NCI-H82 treated with DMSO at 0.1 percent for 48 hours (cell line): Measurements from ENCODE around the gene GAB4.
"Not testable (repeated sequence)": the region's sequence is repeated elsewhere in the genome, so short reads cannot be mapped to it uniquely, and the experiment has no call there.

Source experiments
- DNase-seq: peaks from one replicate; lab custom pipeline; 2025; ENCODE audit not compliant: unreplicated experiment; lab: John Stamatoyannopoulos, UW

Gene GAB4

DNA sequence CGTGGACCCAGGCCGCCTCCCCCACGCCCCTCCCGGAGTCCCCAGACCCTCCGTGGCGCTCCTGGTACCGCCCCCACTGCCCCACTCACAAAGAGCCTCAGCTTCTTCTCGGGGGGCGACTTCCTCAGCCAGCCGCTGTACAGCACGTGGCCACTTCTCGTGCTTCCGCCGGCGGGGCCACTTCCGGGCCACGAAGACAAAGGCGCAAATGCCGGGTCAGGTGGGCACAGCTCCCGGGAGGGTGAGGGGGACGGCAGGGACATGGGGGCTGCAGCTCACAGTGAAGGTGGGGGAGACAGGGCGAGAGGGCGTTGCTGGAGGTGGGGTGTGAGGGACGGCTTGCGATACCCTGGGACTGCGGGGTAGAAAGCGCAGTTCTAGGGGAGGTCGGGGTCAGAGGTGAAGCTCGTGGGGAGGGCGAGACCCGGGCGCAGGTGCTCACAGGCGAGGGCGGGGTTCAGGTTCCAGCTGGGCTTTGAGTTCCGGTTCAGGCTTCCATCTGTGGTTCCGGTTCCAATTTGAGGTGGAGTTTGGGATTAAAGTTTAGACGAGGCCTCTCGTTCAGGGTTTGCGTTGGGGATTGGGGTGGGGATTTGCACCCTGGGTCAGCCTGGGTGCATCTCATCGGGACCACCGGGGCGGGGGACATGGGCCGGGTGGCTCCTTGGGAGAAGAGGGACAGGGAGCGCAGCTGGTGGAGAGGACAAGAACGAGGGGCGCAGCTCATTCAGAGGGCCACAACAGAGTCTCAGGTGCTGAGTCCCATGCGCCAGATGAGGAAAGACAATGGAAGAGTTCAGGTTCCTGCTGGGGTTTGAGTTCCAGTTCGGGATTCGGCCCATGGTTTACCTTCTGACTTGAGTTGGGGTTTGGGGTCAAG lies at the start of gene GAB4:
GAB4 (minus strand) TSS at position 371 of the 880 bp plus-strand sequence; CDS start at position 263, 108 bp downstream.
- DNase-seq: no peak

DNA sequence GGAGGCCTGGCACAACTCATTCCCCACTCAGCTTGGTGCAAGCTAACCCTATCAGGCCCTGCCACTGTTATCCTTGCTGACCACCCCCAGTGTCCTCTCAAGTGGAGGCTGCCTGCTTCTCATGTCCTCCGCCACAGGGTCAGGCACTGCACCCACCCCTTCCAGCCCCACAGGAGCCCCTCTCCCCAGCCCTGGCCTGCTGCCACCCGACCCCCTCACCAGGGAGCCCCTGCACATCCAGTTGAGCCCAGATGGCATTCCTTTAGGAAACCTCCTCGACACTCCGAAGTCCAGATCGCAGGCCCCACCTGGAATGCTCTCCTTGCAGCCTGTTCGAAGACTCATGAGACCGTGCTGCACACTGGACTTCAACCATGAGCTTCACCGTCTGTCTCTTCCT lies 48.8 kb upstream of the GAB4 start:
- DNase-seq: no peak

- no peak for DNase-seq
Observed at GRCh38 chr22:17056058-17056457, 48.0 kb upstream of the GAB4 start.

- DNase-seq: no peak
Observed at GRCh38 chr22:17047656-17048055, 39.6 kb upstream of the GAB4 start.

DNA sequence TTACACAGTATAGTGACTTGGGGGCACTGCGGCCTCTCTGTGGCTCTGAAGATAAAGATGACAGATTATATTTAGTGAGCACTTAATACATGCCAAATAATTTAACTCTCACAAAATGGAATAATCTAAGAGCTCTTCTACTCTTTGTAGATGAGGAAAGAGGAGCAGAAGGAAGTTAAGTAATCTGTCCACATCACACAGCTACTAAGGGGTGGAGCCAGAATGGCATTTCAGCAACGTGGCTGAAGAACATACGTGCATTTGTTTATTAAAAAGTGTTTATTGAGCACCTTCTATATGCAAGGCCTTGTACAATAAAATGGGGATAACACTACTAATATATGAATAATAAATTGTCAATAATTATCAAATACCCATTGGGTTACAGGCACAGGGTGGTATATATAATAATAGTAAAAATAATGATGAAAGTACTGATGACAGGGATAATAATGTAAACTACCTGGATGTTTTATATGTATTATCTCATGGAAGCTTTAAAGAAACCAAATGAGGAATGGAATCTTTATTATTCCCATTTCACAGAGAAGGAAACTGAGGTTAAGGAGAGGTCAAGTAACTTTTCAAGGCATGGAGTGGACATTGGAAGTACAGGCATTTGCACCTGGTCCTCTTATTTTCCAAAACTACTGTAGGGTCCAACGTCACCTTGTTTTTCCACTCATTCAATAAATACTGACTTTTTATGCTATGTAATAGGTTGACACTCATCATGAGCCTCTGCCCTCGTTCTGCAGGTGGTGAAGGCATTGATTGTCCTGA lies 38.7 kb upstream of the GAB4 start:
- no peak for DNase-seq

DNA sequence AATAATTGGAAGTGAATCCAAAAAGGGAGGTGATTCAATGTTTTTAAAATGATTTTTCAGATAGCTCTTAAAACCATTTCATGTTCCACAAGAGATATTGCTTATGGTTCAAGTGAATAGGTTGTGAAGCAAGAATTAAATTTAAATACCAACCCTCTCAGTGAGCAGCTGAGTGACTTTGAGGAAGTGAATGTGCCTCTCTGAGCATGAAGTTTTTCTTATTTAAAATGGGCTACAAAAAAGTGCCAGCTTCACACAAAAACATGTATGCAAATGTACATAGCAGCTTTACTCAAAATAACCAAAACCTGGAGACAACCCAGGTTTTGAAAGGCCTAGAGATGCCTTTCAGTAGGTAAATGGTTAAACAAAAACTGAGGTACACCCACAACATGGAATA lies 35.5 kb upstream of the GAB4 start:
- no peak for DNase-seq

GRCh38 chr22:17036842-17037711 lies 29.1 kb upstream of the GAB4 start:
- DNase-seq: not testable (repeated sequence)

- not testable (repeated sequence) for DNase-seq
Observed at GRCh38 chr22:17035976-17036841, 28.2 kb upstream of the GAB4 start.

- DNase-seq: no peak
Observed at GRCh38 chr22:17035246-17035645, 27.2 kb upstream of the GAB4 start.

GRCh38 chr22:17034532-17034931 lies 26.5 kb upstream of the GAB4 start:
- DNase-seq: not testable (repeated sequence)

DNA sequence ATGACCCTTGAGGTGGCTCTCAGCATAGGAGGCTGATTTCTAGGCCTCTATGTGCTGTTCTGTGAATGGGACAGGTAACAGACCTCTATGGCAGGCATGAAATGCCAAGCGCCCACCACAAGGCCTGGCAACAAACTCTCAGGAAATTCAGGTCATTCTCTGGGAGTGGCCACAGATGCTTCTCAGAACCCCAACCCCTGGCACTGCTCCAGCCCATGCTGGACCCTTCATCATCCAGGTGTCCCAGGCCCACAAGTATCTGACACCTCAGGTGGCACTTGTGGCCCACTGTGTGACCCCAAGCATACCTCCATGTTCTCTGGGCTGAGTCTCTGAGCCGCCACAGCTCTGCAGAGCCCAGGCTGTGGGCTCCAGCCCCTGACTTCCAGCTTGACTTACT lies 24.3 kb upstream of the GAB4 start:
- DNase-seq: not testable (repeated sequence)

DNA sequence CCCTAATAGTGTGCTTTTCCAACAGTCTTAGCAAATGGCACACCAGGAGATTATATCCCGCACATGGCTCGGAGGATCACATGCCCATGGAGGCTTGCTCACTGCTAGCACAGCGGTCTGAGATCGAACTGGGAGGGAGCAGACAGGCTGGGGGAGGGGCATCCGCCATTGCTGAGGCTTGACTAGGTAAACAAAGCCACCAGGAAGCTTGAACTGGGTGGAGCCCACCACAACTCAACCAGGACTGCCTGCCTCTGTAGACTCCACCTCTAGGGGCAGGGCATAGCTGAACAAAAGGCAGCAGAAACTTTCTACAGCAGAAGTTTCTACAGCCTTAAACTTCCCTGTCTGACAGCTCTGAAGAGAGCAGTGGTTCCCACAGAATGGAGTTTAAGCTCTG lies 16.4 kb upstream of the GAB4 start:
- not testable (repeated sequence) for DNase-seq

- not testable (repeated sequence) for DNase-seq
Observed at GRCh38 chr22:17015552-17015951, 7.5 kb upstream of the GAB4 start.

DNA sequence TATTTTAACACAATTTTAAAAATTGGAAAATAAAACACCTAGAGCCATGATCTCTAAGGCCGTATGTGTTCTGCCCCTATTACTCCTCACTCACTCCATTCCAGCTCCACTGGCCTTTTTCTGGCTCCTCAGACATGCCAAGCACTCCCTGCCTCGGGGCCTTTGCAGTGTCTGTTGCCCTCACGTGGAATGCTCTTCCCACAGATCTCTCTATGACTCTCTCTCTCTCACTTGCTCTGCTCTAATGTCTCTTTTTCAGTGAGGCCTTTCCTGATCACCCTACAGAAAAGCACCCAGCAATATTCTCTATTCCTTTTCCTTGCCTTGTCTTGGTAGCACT lies 6.0 kb upstream of the GAB4 start:
- not testable (repeated sequence) for DNase-seq

DNA sequence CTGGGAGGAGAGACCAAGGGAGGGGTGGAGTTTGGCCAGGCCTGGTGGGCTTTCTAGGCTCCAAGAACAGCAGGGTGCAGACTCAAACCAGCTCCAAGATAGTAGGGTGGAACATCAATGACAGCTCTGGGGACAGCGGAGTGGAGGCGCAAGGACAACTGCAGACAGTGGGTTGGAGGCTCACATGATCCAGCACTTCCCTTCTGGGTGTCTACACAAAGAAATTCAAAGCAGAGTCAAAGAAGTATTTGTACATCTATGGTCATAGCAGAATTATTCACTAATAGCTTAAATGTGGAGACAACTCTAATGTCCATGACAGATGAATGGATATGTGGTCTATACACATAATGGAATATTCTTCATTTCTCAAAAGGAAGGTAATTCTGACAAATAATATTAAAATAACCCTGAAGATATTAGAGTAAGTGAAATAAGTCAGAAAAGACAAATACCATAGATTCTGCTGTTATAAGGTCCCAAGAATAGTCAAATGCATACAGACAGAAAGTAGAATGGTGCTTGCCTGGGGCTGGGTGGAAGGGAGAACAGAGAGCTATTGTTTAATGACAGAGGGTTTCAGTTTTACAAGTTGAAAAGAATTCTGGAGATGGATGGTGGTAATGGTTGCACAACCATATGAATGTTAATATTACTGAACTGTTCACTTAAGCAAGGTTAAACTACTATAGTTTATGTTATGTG lies 5.5 kb upstream of the GAB4 start:
- no peak for DNase-seq

DNA sequence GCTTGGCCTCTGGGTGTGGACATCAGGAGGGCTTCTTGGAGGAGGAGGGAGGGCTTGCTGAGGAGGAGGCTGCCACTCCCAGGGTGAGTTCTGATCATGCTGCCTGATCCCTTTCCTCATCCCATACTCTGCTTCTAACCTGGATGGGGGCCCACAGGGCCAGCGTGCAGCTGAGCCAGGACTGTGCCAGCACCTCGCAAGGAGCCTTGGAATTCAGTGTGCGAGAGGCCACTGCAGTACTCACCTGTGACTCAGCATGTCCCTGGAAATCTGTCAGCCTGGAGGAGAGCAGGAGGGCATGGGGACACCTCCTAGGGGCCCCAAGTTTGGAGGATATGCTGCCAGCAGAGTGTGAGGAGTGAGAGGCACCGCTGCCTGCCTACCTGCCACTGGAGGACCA lies 4.2 kb upstream of the GAB4 start:
- DNase-seq: no peak

- DNase-seq: no peak
Observed at GRCh38 chr22:17009640-17010291, 1.7 kb upstream of the GAB4 start.

DNA sequence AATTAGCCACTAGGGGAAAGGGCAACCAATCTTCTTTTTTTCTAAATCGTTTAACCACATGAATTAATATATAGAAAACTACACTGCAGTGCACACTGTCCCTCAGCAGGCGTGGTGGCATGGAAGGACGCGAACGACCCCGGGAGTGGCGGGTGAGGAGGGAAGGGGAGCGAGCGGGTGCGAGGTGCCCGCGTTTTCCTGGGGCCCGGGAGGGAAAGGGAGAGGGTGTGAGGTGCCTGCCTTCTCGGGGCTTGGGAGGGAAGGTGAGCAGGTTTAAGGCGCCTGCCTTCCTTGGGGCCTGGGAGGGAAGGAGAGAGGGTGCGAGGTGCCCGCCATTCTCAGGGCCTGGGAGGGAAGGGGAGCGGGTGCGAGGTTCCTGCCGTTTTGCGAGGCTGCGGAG lies 765 bp downstream of the GAB4 start:
- DNase-seq: no peak

DNA sequence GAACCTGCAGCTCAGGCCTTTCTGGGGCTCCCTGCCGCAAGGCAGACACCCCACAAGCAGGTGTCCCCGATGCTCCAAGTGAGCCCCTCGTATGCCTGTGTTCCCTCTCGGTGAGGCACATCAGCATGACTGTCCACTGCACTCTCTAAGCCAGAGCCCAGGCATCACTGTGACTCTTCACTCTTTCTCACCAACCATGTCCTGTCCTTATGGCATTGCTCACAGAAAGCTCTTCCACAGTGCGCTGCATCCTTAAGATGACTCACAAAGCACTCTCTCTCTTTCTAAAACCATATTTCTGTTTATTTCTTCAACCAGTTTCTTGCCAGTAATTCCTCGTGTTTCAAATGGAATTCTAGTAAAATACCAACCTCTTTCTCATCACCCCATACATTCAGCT lies 18.1 kb downstream of the GAB4 start:
- DNase-seq: no peak
